Endodermal cell (in vitro differentiated cells): ENCODE results near the gene SYNRG. TPM values are rescaled to one million over a fixed set of nuclear protein-coding genes. Genes with fewer than 3 reads are reported as not detected.

ENCODE experiments used
- DNase-seq: peaks from one replicate; pipeline ENCODE4 v3.0.0-alpha.2; 2017
- H3K27ac ChIP-seq: 2 replicates; pipeline ENCODE4 v1.5.1; 2013; ENCODE audit warnings: mild to moderate bottlenecking, low read depth, low read length, moderate library complexity
- H3K27me3 ChIP-seq: 2 replicates; pipeline ENCODE4 v1.6.1; 2013; ENCODE audit warnings: mild to moderate bottlenecking, low read length, moderate library complexity; ENCODE audit not compliant: insufficient read depth, control insufficient read depth, poor library complexity, severe bottlenecking
- H3K36me3 ChIP-seq: 2 replicates; pipeline ENCODE4 v1.7.0; 2013; ENCODE audit warnings: mild to moderate bottlenecking, low read length, moderate library complexity; ENCODE audit not compliant: control insufficient read depth, insufficient read depth
- H3K4me1 ChIP-seq: one replicate; pipeline ENCODE4 v1.7.0; 2013; ENCODE audit warnings: low read length; ENCODE audit not compliant: control insufficient read depth, insufficient read depth
- H3K4me3 ChIP-seq: 2 replicates; pipeline ENCODE4 v1.5.1; 2013; ENCODE audit warnings: mild to moderate bottlenecking, low read length, moderate library complexity
- H3K9ac ChIP-seq: 2 replicates; pipeline ENCODE4 v1.6.1; 2013; ENCODE audit warnings: mild to moderate bottlenecking, low read length, moderate library complexity; ENCODE audit not compliant: poor library complexity, severe bottlenecking; ENCODE audit errors: extremely low read depth
- H3K9me3 ChIP-seq: 2 replicates; pipeline ENCODE4 v1.6.1; 2013; ENCODE audit warnings: mild to moderate bottlenecking, low read length, moderate library complexity; ENCODE audit not compliant: control insufficient read depth
- H3K27ac Mint-ChIP-seq: 2 replicates; pipeline ENCODE4 v1.8.0; 2020; ENCODE audit warnings: mixed read lengths
- H3K27me3 Mint-ChIP-seq: 2 replicates; pipeline ENCODE4 v1.8.0; 2021; ENCODE audit warnings: mild to moderate bottlenecking, mixed read lengths; ENCODE audit not compliant: insufficient read depth
- H3K36me3 Mint-ChIP-seq: 2 replicates; pipeline ENCODE4 v1.8.0; 2020; ENCODE audit warnings: low read depth, mixed read lengths
- H3K4me1 Mint-ChIP-seq: 2 replicates; pipeline ENCODE4 v1.8.0; 2020; ENCODE audit warnings: mixed read lengths
- H3K4me3 Mint-ChIP-seq: 2 replicates; pipeline ENCODE4 v1.8.0; 2020; ENCODE audit warnings: mild to moderate bottlenecking, moderate library complexity, mixed read lengths
- H3K9me3 Mint-ChIP-seq: 2 replicates; pipeline ENCODE4 v1.8.0; 2020; ENCODE audit warnings: mild to moderate bottlenecking, mixed read lengths
- WGBS, 2 experiments: methylation state at CpG; one replicate each; pipeline versions ENCODE4 v1.1.5 to v1.1.7; 2013; ENCODE audit warnings: missing lambda C conversion rate in 2 of 2, mixed read lengths in 1 of 2; ENCODE audit not compliant: insufficient coverage in 1 of 2, insufficient read length in 1 of 2; 5-methylcytosine and 5-hydroxymethylcytosine counted together
- total RNA-seq, 2 donors: library from RNA; stranded (reverse); fragmentation: NEBNext Ultra II Directional in 1 of 2; extraction: Animal tissue kit (Norgen Biotek cat#: 25700) in 1 of 2; gene quantifications; 2 replicates in 1 of 2; 3 replicates in 1 of 2; pipeline ENCODE4 v1.2.1, GENCODE V29; 2021
- TF ChIP-seq, protein P1 (sequence below): fragments of 200-600 bp; sonication (generic); conservative IDR thresholded peaks from 2 replicates; pipeline ENCODE4 v1.5.0; 2021; ENCODE audit warnings: antibody characterized with exemption, mild to moderate bottlenecking

The SYNRG gene
- total RNA-seq, 2 donors from 2014 or later: 47.2 to 52.4 TPM

DNA sequence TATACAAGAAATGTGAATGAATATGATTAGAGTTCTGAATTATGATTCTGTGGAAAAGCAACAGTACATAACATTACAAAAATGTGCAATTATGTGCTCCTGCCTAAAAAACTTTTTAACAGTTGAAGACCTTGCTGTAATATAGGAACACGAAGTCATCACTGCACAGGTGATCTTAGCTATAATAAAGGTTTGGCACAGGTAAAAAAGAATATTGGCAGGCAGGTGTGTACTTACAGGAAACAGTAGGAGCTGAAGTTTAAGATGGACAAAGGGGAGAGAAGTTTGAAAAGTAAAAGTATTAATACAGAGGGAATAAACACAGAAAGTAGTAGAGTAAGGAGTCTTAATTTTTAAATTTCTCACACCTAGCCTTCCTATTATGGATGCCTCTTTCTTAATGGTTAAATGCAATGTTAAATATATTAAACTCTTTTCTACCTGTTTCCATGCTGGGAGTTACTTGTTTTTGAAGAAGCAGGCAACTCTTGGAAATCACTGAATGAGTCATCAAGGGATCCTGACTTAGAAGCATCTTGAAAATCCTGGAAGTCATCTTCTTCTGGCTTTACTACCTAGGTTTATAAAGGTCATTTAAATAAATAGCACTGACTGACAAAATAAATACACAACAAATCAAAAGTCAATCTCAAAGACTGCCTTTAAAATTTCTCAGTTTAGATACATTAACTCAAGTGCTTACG is 40.7 kb downstream of the SYNRG start:
- H3K27ac Mint-ChIP-seq: no peak overlapping the region
- WGBS, 2 experiments: 99 to 100% methylated on average over 1 to 2 of the region's 2 CpGs
- H3K4me3 Mint-ChIP-seq: no peak overlapping the region
- no peaks in the 10 kb centered on the region for H3K4me1 Mint-ChIP-seq
- peaks cover 70% of the 10 kb centered on the region for H3K36me3 ChIP-seq
- H3K27me3 Mint-ChIP-seq: no peaks in the 10 kb centered on the region
- H3K36me3 Mint-ChIP-seq: peaks cover 73% of the 10 kb centered on the region
- no peaks in the 10 kb centered on the region for H3K4me1 ChIP-seq
- TF ChIP-seq, protein P1, sequence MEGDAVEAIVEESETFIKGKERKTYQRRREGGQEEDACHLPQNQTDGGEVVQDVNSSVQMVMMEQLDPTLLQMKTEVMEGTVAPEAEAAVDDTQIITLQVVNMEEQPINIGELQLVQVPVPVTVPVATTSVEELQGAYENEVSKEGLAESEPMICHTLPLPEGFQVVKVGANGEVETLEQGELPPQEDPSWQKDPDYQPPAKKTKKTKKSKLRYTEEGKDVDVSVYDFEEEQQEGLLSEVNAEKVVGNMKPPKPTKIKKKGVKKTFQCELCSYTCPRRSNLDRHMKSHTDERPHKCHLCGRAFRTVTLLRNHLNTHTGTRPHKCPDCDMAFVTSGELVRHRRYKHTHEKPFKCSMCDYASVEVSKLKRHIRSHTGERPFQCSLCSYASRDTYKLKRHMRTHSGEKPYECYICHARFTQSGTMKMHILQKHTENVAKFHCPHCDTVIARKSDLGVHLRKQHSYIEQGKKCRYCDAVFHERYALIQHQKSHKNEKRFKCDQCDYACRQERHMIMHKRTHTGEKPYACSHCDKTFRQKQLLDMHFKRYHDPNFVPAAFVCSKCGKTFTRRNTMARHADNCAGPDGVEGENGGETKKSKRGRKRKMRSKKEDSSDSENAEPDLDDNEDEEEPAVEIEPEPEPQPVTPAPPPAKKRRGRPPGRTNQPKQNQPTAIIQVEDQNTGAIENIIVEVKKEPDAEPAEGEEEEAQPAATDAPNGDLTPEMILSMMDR: no peak
- DNase-seq: no peak
- H3K9ac ChIP-seq: no peak overlapping the region
- peaks cover 17% of the 10 kb centered on the region for H3K9me3 Mint-ChIP-seq
- H3K27ac ChIP-seq: no peak overlapping the region
- H3K27me3 ChIP-seq: no peaks in the 10 kb centered on the region
- peaks cover 18% of the 10 kb centered on the region for H3K9me3 ChIP-seq
- no peak overlapping the region for H3K4me3 ChIP-seq

DNA sequence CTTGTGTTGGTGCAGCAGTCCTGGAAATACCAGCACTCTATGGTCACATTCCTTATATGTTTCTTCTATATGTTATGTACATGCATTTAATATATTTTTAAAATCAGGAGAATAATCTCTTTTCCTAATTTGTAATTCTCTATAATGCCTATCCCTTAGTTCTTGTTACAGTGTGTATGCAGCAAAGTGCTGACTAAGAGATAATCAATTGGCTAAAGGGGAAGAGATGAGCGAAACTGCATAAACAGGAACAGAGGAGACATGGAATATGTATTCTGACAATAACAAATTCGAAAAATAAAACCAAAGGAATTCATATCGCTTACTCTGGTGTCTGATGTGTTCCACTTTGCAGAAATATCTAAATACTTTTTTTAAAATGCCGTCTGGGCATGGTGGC is 41.7 kb downstream of the SYNRG start:
- DNase-seq: no peak
- Mint-ChIP-seq H3K36me3 (peaks cover 67% of the 10 kb centered on the region), H3K27me3 (no peaks in the 10 kb centered on the region), H3K9me3 (peaks cover 17% of the 10 kb centered on the region), H3K27ac (no peak overlapping the region), H3K4me1 (no peaks in the 10 kb centered on the region), H3K4me3 (no peak overlapping the region)
- H3K4me3 ChIP-seq: no peak overlapping the region
- H3K9ac ChIP-seq: no peak overlapping the region
- no peak overlapping the region for H3K27ac ChIP-seq
- no peaks in the 10 kb centered on the region for H3K4me1 ChIP-seq
- H3K9me3 ChIP-seq: peaks cover 18% of the 10 kb centered on the region
- TF ChIP-seq, protein P1: no peak
- WGBS, 2 experiments: 94 to 98% methylated on average over 4 of the region's 4 CpGs
- H3K27me3 ChIP-seq: no peaks in the 10 kb centered on the region
- H3K36me3 ChIP-seq: peaks cover 65% of the 10 kb centered on the region

DNA sequence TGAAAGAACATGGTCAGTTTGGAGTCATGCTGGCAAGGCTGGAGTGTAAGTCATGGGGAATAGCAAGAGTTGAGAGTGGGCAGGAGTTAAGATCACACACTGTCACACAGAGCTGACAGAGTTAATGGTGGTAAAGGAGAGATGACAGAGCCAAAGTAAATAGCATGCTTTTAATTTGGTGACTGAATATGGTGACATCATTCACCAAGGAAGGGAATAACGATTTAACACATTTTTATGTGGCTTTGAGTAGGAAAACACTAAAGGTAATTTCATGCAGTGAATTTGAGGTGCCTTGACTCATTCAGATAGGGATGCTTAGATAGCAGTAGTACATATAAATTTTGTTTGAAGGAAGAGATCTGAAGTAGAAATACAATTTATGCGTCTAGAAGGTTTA is 42.1 kb downstream of the SYNRG start:
- Mint-ChIP-seq H3K9me3 (peaks cover 17% of the 10 kb centered on the region), H3K27me3 (no peaks in the 10 kb centered on the region), H3K4me1 (no peaks in the 10 kb centered on the region), H3K4me3 (no peak overlapping the region), H3K36me3 (peaks cover 66% of the 10 kb centered on the region), H3K27ac (no peak overlapping the region)
- no peaks in the 10 kb centered on the region for H3K4me1 ChIP-seq
- H3K9ac ChIP-seq: no peak overlapping the region
- H3K27me3 ChIP-seq: no peaks in the 10 kb centered on the region
- H3K9me3 ChIP-seq: peaks cover 18% of the 10 kb centered on the region
- no peak for DNase-seq
- no peak overlapping the region for H3K27ac ChIP-seq
- 86 to 95% methylated on average over 2 of the region's 2 CpGs for WGBS, 2 experiments
- TF ChIP-seq, protein P1: no peak
- no peak overlapping the region for H3K4me3 ChIP-seq
- peaks cover 65% of the 10 kb centered on the region for H3K36me3 ChIP-seq
